COR-L47 (cell line): Measurements from ENCODE around the gene VPS13D.
"Not testable (repeated sequence)": the region's sequence is repeated elsewhere in the genome, so short reads cannot be mapped to it uniquely, and the experiment has no call there.

ENCODE experiments used
- DNase-seq: peaks from one replicate; lab custom pipeline; 2025; lab: John Stamatoyannopoulos, UW

Gene VPS13D

DNA sequence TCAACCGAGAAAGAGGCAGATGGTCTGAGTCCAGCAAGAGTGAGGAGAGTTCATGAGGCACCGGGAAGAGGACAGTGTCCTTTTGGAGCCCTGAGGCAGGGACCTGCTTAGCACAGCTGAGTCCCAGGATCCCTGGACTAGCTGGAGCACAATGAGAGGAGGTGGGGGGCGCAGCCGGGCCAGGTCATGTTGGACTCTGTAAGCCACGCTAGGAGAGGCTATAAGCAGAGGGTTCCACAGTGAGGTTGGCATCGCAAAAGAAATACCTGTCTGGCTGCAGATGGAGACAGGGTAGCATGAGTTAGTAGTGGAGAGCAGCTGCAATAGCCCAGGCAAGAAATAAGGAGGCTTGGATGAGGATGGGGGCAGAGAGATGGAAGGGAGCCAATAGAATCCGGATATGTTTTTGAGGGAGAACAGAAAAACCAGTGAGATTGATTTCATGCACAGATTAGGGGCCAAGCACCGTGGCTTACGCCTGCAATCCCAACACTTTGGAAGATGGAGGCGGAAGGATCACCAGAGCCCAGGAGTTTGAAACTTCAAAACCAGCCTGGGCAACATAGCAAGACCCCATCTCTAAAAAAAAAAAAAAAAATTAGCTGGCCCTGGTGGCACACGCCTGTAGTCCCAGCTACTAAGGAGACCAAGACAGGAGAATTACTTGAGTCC lies 290.0 kb downstream of the VPS13D start:
- no peak for DNase-seq

- DNase-seq: no peak
Observed at GRCh38 chr1:12521096-12521495, 291.3 kb downstream of the VPS13D start.

- DNase-seq: not testable (repeated sequence)
Observed at GRCh38 chr1:12522780-12523179, 292.9 kb downstream of the VPS13D start.

DNA sequence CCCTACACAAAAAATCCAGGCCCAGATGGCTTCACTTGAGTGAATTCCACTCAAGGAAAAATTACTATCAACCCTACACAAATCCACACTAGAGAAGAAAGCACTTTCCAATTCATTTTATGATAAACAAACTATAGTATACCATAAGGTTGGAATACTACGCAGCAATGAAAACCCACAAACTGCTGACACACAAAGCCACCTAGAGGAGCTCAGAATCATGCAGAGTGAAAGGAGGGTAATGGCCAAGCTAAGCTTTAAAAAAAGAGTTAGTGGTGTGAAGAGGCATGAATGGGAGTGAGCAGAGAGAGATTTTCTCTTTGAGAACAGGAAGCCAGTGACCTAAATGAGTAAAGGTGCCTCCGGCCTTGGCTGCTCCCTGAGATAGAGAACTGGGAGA lies 294.4 kb downstream of the VPS13D start:
- no peak for DNase-seq

GRCh38 chr1:12525311-12526181 lies 295.7 kb downstream of the VPS13D start:
- DNase-seq: no peak

DNA sequence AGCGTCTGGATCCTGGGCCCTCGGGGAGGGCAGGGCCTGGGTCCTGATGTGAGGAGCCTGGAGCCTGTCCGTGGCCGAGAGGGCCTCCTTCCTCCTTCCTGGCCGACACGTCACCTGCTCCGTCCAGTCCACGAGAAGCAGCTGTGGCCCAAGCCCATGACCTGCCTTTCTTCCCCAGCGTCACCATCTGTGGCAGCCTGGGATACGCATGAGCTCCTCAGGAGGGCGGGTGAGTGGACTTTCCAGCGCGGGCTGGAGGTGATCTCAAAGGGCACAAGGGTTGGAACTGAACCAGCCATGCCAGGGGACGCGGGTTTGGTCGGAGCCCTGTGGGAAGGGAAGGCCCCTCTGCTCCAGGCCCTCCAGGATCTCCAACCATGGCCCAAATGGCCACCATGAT lies 297.7 kb downstream of the VPS13D start:
- DNase-seq: no peak

DNA sequence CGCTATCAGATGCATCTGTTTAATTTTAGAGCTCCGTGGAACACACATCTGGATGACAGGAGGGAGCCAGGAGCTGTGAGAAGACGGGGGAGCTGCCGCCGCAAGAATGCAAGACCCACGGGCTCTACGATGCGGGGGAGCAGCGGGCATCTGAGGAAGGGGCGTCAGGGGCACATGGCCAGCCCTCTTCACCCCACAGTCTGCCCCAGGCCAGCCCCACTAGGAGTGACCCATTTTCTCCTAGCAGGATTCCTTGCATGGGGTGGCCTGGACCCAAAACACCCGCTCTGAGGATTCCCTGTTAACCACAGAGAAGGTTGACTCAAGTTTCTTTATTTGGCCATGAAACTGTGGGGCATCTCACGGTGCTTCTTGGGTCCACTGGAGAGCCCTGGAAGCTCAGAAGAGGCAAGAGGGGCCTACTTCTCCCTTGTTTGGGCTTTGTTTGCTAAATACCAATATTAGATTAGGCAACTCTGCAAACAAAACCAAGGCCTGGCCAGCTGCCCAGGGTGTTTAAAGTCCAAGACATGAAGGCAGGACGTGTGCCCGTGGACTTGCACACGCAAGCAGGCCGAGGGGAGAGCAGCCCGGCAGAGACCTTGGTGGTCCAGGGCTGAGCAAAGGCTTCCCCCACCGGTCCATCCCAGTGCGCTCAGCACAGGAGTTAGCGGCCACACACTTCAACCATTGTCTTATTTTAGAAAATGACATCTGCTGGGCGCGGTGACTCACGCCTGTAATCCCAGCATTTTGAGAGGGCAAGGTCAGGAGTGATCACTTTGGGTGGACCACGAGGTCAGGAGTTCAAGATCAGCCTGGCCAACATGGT lies 298.4 kb downstream of the VPS13D start:
- peak; percentile 34 for DNase-seq

DNA sequence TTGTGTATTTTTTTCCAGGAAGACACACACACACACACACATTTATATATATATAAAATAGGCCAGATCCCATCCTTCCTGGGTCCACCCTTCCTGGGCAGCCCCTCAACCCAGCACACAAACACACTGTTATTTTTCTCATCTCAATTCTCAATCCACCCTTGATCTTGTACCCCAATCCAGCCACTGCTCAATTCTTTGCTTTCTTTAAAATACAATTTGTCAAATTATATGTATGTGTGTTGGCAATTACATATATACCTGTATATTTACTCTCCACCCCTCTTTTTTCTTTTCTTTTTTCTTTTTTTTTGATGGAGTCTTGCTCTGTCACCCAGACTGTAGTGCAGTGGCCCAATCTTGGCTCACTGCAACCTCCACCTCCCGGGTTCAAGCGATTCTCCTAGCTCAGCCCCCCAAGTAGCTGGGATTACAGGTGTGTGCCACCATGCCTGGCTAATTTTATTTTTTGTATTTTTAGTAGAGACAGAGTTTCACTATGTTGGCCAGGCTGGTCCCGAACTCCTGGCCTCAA lies 299.9 kb downstream of the VPS13D start:
- DNase-seq: no peak

DNA sequence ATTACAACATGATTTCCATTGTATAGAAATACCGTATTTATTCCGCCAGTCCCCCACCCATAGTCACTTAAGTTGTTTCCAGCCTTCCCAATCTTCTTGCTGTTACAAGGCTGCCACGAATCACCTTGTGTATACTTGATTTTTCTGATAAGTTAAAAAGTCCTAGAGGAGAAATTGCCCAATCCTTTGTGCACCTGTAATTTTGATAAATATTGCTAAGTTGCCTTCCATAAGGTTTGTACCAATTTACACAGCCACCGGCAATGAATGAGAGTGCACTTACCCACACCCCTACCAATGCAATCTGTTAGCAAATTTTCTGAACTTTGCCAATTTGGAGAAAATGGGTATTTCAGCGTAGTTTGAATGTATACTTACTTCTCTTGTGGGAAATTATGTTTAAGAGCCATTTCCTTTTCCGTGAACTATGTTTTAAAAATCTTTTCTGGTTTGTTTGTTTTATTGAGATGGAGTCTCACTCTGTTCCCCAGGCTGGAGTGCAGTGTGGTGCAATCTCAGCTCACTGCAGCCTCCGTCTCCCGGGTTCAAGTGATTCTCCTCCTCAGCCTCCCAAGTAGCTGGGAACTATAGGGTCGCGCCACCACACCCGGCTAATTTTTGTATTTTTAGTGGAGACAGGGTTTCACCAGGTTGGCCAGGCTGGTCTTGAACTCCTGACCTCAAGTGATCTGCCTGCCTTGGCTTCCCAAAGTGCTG lies 300.8 kb downstream of the VPS13D start:
- DNase-seq: no peak

- no peak for DNase-seq
Observed at GRCh38 chr1:12531179-12531499, 301.3 kb downstream of the VPS13D start.

DNA sequence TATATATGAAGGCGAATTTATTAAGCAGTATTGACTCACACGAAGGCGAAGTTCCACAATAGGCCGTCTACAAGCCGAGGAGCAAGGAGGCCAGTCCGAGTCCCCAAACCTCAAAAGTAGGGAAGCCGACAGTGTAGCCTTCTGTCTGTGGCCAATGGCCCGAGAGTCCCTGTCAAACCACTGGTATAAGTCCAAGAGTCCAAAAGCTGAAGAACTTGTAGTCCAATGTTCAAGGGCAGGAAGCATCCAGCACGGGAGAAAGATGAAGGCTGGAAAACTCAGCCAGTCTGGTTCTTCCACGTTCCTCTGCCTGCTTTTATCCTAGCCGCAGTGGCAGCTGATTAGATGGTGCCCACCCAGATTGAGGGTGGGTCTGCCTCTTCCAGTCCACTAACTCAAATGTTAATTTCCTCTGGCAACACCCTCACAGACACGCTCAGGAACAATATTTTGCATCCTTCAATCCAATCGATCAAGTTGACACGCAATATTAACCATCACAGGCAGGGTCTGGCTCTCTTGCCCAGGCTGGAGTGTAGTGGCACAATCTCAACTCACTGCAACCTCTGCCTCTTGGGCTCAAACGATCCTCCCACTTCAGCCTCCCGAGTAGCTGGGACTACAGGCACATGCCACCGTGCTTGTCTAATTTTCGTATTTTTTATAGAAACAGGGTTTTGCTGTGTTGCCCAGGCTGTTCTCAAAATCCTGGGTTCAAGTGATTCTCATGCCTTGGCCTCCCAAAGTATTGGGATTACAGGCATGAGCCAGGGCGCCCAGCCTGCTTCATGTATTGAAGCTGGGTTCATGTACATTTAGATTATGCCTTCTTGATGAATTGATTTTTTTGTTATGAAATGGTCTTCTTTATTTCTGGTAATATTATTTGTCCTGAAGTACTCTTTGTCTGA lies 302.8 kb downstream of the VPS13D start:
- no peak for DNase-seq

- DNase-seq: no peak
Observed at GRCh38 chr1:12536023-12536639, 306.3 kb downstream of the VPS13D start.

DNA sequence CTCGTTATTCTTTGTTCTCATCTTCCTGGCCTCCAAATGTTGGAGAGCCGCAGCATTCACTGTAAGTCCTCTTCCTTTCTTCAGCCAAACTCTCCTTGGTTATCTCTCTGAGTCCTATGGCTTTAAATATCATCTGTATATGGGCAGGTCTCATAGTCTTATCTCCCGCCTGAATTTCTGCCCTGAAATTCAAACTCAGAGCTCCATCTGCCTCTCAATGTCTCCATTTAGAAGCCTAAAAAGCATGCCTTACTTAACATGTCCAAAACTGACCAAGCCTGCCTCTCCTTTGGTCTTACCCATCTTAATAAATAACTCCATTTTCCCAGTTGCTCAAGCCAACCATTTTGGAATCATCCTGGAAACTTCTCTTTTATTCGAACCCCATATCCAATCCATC lies 307.5 kb downstream of the VPS13D start:
- no peak for DNase-seq

DNA sequence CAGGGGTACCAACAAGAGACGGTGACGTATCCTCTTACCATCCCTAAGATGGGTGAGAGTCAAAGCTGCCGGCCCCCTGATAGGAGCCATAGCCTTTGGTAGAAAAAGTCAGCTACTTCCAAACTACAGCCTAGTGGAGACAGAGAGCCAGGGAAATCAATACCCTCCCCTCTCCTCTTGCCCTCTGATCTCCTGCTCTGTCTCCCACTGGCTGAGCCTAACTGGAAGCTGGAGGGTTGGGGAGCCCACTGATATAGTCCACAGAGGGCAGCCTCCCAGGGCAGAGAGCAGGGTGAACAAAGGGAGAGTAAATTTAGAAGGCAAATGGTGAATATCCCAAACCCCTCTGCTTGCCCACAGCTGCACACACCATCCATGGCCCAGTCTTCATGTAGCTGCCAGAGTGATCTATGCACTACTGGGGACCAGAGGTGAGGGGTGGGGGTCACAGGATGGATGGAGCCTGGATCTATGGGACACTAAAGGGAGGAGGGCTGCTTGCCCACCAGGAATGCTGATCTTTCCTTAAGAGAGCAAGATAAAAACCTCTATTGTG lies 308.2 kb downstream of the VPS13D start:
- no peak for DNase-seq

DNA sequence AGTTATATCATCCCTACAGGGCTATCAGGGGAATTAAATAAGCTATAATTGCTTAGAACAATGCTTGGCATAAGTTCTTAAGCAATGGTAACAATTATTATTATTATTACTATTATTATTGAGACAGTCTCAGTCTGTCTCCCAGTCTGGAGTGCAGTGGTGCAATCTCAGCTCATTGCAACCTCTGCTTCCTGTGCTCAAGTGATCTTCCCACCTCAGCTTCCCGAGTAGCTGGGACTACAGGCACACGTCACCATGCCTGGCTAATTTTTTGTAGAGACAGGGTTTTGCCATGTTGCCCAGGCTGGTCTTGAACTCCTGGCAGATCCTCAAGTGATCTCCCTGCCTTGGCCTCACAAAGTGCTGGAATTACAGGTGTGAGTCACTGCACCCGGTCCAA lies 308.7 kb downstream of the VPS13D start:
- not testable (repeated sequence) for DNase-seq

DNA sequence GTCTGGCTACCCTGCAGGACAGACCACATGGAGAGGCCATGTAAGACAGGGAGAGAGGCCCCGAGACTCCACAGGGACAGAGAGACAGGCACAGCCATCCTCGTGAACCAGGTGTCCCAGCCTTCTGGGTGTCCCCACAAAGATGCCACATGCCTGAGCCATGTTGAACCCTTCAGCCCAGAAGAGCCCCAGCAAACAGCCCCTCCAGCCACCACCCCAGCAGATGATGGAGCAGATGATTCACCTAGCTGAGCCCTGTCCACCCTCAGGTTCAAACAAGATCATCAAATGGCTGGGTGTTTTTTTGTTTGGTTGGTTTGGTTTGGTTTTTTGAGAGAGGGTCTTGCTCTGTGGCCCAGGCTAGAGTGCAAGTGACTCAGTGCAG lies 309.5 kb downstream of the VPS13D start:
- DNase-seq: no peak

DNA sequence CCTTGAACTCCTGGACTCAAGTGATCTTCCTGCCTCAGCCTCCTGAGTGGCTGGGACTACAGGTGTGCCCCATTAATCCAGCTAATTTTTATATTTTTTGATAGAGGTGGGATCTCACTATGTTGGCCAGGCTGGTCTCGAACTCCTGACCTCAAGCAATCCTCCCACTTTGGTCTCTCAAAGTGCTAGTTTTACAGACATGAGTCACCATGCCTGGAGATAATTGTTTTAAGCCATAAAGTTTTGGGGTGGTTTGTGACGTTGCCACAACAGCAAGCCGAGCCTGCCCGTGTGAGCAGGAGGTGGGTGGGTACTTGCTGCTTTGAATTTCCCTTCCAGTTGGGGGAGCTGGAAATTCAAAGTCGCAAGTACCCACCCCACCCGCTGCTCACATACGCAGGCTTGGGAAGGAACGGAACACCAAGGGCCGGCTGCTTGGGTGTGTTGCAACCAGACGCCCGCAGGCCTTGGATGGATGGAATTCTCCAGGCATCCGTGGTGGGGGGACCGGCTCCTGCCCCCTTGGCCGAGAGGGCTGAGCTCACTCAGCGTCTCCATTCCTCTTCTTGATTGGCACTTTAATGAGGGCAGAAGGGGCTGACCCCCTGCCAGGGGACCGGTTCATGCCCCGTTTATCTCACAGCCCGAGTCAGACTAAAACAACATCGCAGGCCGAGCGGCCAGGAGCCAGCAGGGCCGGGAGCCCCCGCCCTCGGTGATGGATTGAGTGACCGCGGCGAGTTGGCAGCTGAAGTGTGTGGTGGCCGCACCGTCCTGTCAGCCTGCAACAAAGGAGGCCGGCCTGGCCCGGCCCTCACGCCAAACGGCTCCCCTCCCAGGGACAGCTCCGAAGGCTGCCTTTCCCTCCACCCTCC lies 310.1 kb downstream of the VPS13D start:
- DNase-seq: no peak

DNA sequence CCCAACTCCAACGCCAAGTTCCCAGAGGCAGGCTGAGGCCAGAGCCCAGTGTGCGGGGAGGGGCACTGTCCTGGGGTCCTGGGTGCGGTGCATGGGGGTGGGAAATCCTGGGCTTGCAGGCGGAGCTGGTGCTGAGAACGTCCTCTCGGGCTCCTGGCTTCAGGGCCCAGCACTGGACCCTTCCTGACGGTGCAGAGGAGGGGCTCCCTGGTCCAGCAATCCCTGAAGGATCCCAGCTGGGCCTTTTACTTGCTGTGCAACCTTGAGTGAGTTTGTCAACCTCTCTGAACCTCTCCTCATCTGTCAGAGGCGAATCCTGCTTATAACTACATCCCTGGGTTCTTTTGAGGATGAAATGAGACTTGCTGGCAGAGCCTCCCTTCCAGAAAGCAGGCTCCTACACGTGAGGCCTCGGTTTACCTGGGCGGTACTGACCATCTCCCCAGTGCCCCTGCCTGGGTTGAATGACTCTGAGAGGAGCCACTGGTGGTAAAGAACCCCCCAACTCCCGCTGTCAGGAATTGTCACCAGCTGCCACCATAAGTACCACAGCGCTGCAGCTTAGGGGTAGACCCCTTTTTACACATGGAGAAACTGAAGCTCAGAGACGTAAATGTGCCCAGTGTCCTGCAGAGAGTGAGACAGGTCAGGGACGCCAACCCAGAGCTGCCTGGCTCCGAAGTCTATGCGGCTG lies 310.9 kb downstream of the VPS13D start:
- no peak for DNase-seq
